ENCODE measurements around the gene CRELD2.

Gene CRELD2

GRCh38 chr22:49970528-49971231 is 52.2 kb downstream of the CRELD2 start:
- DNase-seq, result peak; percentile 97 to 99

GRCh38 chr22:49971232-49972162 is 53.1 kb downstream of the CRELD2 start:
- peak; percentile 85 to 89 for DNase-seq

GRCh38 chr22:49972163-49973017 is 54.0 kb downstream of the CRELD2 start:
- DNase-seq, result no peak

GRCh38 chr22:49973018-49973961 is 54.9 kb downstream of the CRELD2 start:
- DNase-seq, result no peak

GRCh38 chr22:49975543-49976389 is 57.3 kb downstream of the CRELD2 start:
- peak; percentile 51 to 82 for DNase-seq

- peak; percentile 93 to 98 for DNase-seq
Measured at GRCh38 chr22:49976439-49977175, 58.2 kb downstream of the CRELD2 start.

Data from inflammatory macrophage treated with lipopolysaccharide for 1 hour (primary cell).